ENCODE measurements around the gene PPP2R3A.
A peak's percentile ranks its signal among the peaks of the same experiment; 100 is the strongest.

Gene PPP2R3A

GRCh38 chr3:135982922-135983581 is 17.5 kb downstream of the PPP2R3A start:
- Histone ChIP-seq H3K4me1 (no peaks in the 10 kb centered on the region), H3K4me3 (no peak overlapping the region), H3K9me3 (no peaks in the 10 kb centered on the region), H3K27me3 (ENCODE audit: low read depth) (no peaks in the 10 kb centered on the region), H3K36me3 (replicated peaks) (no peaks in the 10 kb centered on the region)
- no peak for DNase-seq (ENCODE audit: low spot score in 2 of 2)
- in situ Hi-C loops (cut with MboI; ENCODE audit: low sequenced_read_pairs) = no loop called here

GRCh38 chr3:135987661-135988060 is 22.1 kb downstream of the PPP2R3A start:
- Histone ChIP-seq H3K9me3 (no peaks in the 10 kb centered on the region), H3K4me1 (no peaks in the 10 kb centered on the region), H3K27me3 (ENCODE audit: low read depth) (no peaks in the 10 kb centered on the region), H3K36me3 (replicated peaks) (no peaks in the 10 kb centered on the region), H3K4me3 (no peak overlapping the region)
- in situ Hi-C loops (cut with MboI; ENCODE audit: low sequenced_read_pairs) = no loop called here
- no peak for DNase-seq (ENCODE audit: low spot score in 2 of 2)

GRCh38 chr3:135989242-135989641 is 23.7 kb downstream of the PPP2R3A start:
- Histone ChIP-seq H3K36me3 (replicated peaks) (no peaks in the 10 kb centered on the region), H3K4me3 (no peak overlapping the region), H3K27me3 (ENCODE audit: low read depth) (no peaks in the 10 kb centered on the region), H3K4me1 (no peaks in the 10 kb centered on the region), H3K9me3 (no peaks in the 10 kb centered on the region)
- DNase-seq (ENCODE audit: low spot score in 2 of 2) = no peak
- in situ Hi-C loops (cut with MboI; ENCODE audit: low sequenced_read_pairs) = no loop called here

GRCh38 chr3:135990903-135991302 is 25.4 kb downstream of the PPP2R3A start:
- Histone ChIP-seq H3K4me3 (no peak overlapping the region), H3K27me3 (ENCODE audit: low read depth) (no peaks in the 10 kb centered on the region), H3K36me3 (replicated peaks) (no peaks in the 10 kb centered on the region), H3K9me3 (no peaks in the 10 kb centered on the region), H3K4me1 (peaks cover 9% of the 10 kb centered on the region)
- in situ Hi-C loops (cut with MboI; ENCODE audit: low sequenced_read_pairs) = no loop called here
- DNase-seq (ENCODE audit: low spot score in 2 of 2) = no peak

- DNase-seq (ENCODE audit: low spot score in 2 of 2) = no peak
- in situ Hi-C loops (cut with MboI; ENCODE audit: low sequenced_read_pairs) = no loop called here
- H3K36me3 ChIP-seq (replicated peaks) = no peaks in the 10 kb centered on the region
- H3K27me3 ChIP-seq (ENCODE audit: low read depth) = no peaks in the 10 kb centered on the region
- no peak overlapping the region for H3K4me3 ChIP-seq
- no peaks in the 10 kb centered on the region for H3K9me3 ChIP-seq
- H3K4me1 ChIP-seq = peaks cover 9% of the 10 kb centered on the region
These were observed 26.1 kb downstream of the PPP2R3A start for GRCh38 chr3:135991621-135992020.

- in situ Hi-C loops (cut with MboI; ENCODE audit: low sequenced_read_pairs) = no loop called here
- Histone ChIP-seq H3K4me3 (no peak overlapping the region), H3K4me1 (peaks cover 9% of the 10 kb centered on the region), H3K36me3 (replicated peaks) (no peaks in the 10 kb centered on the region), H3K27me3 (ENCODE audit: low read depth) (no peaks in the 10 kb centered on the region), H3K9me3 (no peaks in the 10 kb centered on the region)
- DNase-seq (ENCODE audit: low spot score in 2 of 2) = no peak
These were observed 26.5 kb downstream of the PPP2R3A start for GRCh38 chr3:135992072-135992471.

- in situ Hi-C loops (cut with MboI; ENCODE audit: low sequenced_read_pairs) = no loop called here
- no peaks in the 10 kb centered on the region for H3K36me3 ChIP-seq (replicated peaks)
- no peaks in the 10 kb centered on the region for H3K27me3 ChIP-seq (ENCODE audit: low read depth)
- peaks cover 9% of the 10 kb centered on the region for H3K4me1 ChIP-seq
- H3K4me3 ChIP-seq = no peak overlapping the region
- peak; percentile 72 to 79 for DNase-seq (ENCODE audit: low spot score in 2 of 2)
- no peaks in the 10 kb centered on the region for H3K9me3 ChIP-seq
These were observed 29.3 kb downstream of the PPP2R3A start for GRCh38 chr3:135994708-135995337.

GRCh38 chr3:135995766-135996165 is 30.2 kb downstream of the PPP2R3A start:
- DNase-seq (ENCODE audit: low spot score in 2 of 2) = no peak
- Histone ChIP-seq H3K4me3 (no peak overlapping the region), H3K27me3 (ENCODE audit: low read depth) (no peaks in the 10 kb centered on the region), H3K4me1 (peaks cover 9% of the 10 kb centered on the region), H3K36me3 (replicated peaks) (no peaks in the 10 kb centered on the region), H3K9me3 (no peaks in the 10 kb centered on the region)
- in situ Hi-C loops (cut with MboI; ENCODE audit: low sequenced_read_pairs) = no loop called here

GRCh38 chr3:135997554-135998320 is 32.2 kb downstream of the PPP2R3A start:
- no peak for DNase-seq (ENCODE audit: low spot score in 2 of 2)
- no peaks in the 10 kb centered on the region for H3K27me3 ChIP-seq (ENCODE audit: low read depth)
- no peaks in the 10 kb centered on the region for H3K9me3 ChIP-seq
- in situ Hi-C loops (cut with MboI; ENCODE audit: low sequenced_read_pairs) = no loop called here
- H3K4me1 ChIP-seq = peaks cover 9% of the 10 kb centered on the region
- H3K4me3 ChIP-seq = no peak overlapping the region
- H3K36me3 ChIP-seq (replicated peaks) = no peaks in the 10 kb centered on the region

- H3K4me3 ChIP-seq = no peak overlapping the region
- DNase-seq (ENCODE audit: low spot score in 2 of 2) = no peak
- H3K36me3 ChIP-seq (replicated peaks) = no peaks in the 10 kb centered on the region
- in situ Hi-C loops (cut with MboI; ENCODE audit: low sequenced_read_pairs) = no loop called here
- H3K27me3 ChIP-seq (ENCODE audit: low read depth) = no peaks in the 10 kb centered on the region
- no peaks in the 10 kb centered on the region for H3K9me3 ChIP-seq
- peaks cover 5% of the 10 kb centered on the region for H3K4me1 ChIP-seq
These were observed 42.7 kb downstream of the PPP2R3A start for GRCh38 chr3:136008221-136008620.

GRCh38 chr3:136008732-136009470 is 43.4 kb downstream of the PPP2R3A start:
- DNase-seq (ENCODE audit: low spot score in 2 of 2) = no peak
- H3K4me3 ChIP-seq = no peak overlapping the region
- in situ Hi-C loops (cut with MboI; ENCODE audit: low sequenced_read_pairs) = no loop called here
- no peaks in the 10 kb centered on the region for H3K27me3 ChIP-seq (ENCODE audit: low read depth)
- H3K4me1 ChIP-seq = peaks cover 5% of the 10 kb centered on the region
- H3K36me3 ChIP-seq (replicated peaks) = no peaks in the 10 kb centered on the region
- no peaks in the 10 kb centered on the region for H3K9me3 ChIP-seq

GRCh38 chr3:136018876-136019275 is 53.3 kb downstream of the PPP2R3A start:
- DNase-seq (ENCODE audit: low spot score in 2 of 2) = no peak
- Histone ChIP-seq H3K27me3 (ENCODE audit: low read depth) (no peaks in the 10 kb centered on the region), H3K4me3 (no peak overlapping the region), H3K9me3 (no peaks in the 10 kb centered on the region), H3K4me1 (no peaks in the 10 kb centered on the region; the same call in 1 of the 2 replicates), H3K36me3 (replicated peaks) (no peaks in the 10 kb centered on the region)
- in situ Hi-C loops (cut with MboI; ENCODE audit: low sequenced_read_pairs) = no loop called here

GRCh38 chr3:136021803-136022202 is 56.3 kb downstream of the PPP2R3A start:
- DNase-seq (ENCODE audit: low spot score in 2 of 2) = no peak
- no peak overlapping the region for H3K4me3 ChIP-seq
- no peaks in the 10 kb centered on the region for H3K9me3 ChIP-seq
- no peaks in the 10 kb centered on the region; the same call in 1 of the 2 replicates for H3K4me1 ChIP-seq
- in situ Hi-C loops (cut with MboI; ENCODE audit: low sequenced_read_pairs) = no loop called here
- no peaks in the 10 kb centered on the region for H3K36me3 ChIP-seq (replicated peaks)
- H3K27me3 ChIP-seq (ENCODE audit: low read depth) = no peaks in the 10 kb centered on the region
